Left renal cortex interstitium (tissue), 4 donors: Measurements from ENCODE around the gene CACNA1C. TPM values are rescaled to one million over a fixed set of nuclear protein-coding genes. Genes with fewer than 3 reads are reported as not detected.
"Not testable (repeated sequence)": the region's sequence is repeated elsewhere in the genome, so short reads cannot be mapped to it uniquely, and the experiment has no call there.

Source experiments
- DNase-seq, 4 donors: peaks; one replicate each; pipeline ENCODE4 v3.0.0-alpha.2; 2013; ENCODE audit warnings: low read depth in 4 of 4, low spot score in 2 of 4, missing footprints in 1 of 4
- polyA plus RNA-seq, 4 donors: library from polyadenylated mRNA; unstranded; fragments of 120-200 nt; gene quantifications; one replicate each; pipeline ENCODE4 v1.2.1, GENCODE V29; 2013; ENCODE audit not compliant: insufficient read length in 4 of 4

Gene CACNA1C
- polyA plus RNA-seq, 4 donors, result 6.4 to 13.1 (median 8.9) TPM

DNA sequence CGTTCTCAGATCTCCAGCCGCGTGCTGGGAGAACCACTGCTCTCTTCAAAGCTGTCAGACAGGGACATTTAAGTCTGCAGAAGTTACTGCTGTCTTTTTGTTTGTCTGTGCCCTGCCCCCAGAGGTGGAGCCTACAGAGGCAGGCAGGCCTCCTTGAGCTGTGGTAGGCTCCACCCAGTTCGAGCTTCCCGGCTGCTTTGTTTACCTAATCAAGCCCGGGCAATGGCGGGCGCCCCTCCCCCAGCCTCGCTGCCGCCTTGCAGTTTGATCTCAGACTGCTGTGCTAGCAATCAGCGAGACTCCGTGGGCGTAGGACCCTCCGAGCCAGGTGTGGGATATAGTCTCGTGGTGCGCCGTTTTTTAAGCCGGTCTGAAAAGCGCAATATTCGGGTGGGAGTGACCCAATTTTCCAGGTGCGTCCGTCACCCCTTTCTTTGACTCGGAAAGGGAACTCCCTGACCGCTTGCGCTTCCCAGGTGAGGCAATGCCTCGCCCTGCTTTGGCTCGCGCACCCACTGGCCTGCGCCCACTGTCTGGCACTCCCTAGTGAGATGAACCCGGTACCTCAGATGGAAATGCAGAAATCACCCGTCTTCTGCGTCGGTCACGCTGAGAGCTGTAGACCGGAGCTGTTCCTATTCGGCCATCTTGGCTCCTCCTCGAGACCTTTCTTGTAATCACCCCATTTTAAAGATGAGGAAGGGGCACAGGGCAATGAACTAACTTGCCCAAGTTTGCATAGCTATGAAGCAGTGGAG lies 83.1 kb downstream of the CACNA1C start:
- DNase-seq, result not testable (repeated sequence)

GRCh38 chr12:2136901-2137300 lies 84.1 kb downstream of the CACNA1C start:
- DNase-seq, result no peak

DNA sequence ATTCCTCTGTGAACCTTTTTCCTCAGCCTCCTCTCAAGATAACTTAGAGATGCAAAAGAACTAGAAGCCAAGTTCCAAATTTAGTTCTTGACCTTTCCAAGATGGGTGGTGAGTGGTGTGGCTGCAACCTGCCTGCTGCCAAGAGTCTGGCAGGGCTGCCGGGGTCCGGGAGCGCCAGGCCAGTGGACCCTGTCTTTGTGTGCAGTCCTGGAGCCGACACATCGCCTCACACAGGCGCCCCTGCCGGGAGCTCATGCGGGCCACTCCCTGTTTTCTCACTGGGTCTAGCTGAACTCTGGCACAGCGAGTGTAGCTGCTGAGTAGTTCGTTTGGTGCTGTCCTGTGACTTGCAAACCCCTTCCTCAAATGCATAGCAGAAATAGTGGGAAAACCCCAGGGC lies 84.9 kb downstream of the CACNA1C start:
- DNase-seq, result no peak

- no peak for DNase-seq
Measured at GRCh38 chr12:2138294-2138693, 85.5 kb downstream of the CACNA1C start.

GRCh38 chr12:2138871-2139308 lies 86.1 kb downstream of the CACNA1C start:
- no peak for DNase-seq

GRCh38 chr12:2139651-2140050 lies 86.9 kb downstream of the CACNA1C start:
- DNase-seq, result no peak

DNA sequence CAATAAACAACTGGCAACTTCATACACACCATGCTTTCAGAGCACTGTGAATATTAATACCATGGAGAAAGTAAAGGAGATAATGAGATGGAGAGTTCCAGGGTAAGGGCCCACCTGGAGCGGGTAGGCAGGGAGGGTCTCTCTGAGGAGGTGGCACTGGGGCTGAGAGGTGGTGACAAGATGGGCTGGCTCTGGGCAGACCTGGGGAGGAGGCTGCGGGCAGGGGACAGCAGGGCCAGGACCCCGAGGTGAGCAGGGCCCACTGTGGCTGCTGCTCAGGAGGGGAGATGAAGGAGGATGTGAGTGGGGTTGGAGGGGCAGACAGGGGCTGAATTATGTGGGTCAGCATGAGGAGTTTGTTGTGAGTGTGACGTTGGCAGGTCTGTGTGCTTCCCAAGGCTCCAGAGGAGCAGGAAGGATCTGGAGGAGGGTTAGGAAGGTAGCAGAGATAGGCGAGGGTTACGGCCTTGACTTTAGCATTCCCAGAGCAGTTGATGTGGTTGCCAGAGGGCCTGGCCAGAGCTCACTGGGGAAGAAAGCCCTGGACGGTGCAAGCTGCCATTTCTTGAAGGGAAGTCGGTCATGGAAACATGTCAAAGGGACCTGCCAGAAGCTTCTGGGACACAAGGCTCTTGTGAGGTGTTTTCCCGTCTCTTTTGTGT lies 88.2 kb downstream of the CACNA1C start:
- no peak for DNase-seq

DNA sequence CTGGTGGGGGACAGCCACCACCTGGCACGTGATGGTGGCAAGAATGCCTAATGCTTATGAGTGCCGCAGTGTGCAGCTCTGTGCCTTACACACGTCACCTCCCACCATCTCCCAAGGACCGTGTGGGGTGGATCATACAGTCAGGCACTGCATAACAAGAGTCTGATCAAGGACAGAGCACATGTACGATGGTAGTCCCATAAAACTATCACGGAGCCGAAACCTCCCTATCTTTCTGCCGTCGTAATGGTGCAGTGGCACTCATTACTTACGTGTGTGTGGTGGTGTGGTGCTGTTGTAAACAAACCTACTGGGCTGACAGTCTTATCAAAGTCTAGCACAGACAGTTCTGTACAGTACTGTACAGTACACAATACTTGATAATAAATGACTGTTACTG lies 89.3 kb downstream of the CACNA1C start:
- DNase-seq, result no peak

DNA sequence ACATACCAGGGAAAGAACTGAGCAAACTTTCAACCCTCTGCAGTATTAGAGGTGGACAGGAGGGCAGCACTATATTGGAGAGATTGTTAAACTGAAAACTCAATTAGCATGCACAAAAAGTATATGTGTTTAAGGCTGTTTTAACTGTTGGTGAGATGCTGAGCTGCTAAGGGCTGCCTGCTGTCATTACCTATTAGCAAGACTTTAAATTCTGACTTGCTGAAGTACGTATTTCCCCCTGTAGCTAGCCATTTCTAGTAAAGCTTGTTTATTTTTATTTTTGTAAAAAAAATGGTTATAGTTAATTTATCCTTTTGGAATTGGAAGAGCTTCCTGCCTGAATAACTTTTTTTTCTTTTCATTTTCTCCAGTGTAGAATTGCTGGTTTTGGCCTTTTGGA lies 92.2 kb downstream of the CACNA1C start:
- no peak for DNase-seq

DNA sequence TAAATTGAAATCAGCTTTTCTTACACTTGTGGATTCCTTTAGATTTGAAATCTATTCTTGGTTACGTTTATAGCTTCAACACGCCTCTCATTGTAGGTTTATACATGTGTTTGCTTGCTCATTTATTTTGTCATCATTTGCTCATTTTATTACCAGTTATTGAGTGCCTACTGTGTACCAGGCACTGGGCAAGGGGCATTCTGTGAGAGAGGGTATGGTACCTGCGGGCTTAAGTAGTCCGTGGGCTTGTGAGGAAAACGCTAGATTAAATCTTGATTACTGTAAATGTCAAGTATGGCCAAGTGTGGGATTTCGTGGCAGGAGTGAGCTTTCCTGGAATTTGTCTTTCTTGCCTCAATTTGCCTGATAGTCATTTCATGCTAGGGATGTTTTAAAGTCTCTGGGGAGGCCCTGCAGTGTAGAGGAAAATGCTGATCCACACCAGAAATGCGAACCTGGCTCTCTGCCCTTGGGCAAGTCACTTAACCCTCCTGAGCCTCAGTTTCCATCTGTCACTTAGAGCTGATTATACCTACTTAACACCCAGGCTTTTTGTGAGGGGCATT lies 92.7 kb downstream of the CACNA1C start:
- DNase-seq, result no peak

GRCh38 chr12:2147335-2147734 lies 94.5 kb downstream of the CACNA1C start:
- DNase-seq, result no peak

DNA sequence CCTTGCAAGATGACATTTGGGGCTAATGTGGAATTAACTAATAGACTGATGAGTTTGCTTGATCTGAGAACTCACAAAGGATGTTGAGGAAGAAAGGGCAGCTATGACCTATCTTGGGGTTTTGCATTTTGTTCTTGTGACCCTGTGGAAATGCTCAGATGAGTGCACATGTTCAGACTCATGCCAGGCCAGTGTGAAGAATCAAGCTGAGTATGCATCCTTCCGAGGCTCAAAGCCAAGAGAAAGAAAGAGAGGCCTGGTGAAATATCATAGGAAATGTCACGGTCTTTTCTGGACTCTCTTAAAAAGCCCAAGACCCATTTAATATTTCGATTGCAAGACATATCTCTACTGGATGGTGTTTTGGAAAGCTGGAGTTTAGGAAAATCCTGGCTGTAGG lies 96.3 kb downstream of the CACNA1C start:
- DNase-seq, result no peak

DNA sequence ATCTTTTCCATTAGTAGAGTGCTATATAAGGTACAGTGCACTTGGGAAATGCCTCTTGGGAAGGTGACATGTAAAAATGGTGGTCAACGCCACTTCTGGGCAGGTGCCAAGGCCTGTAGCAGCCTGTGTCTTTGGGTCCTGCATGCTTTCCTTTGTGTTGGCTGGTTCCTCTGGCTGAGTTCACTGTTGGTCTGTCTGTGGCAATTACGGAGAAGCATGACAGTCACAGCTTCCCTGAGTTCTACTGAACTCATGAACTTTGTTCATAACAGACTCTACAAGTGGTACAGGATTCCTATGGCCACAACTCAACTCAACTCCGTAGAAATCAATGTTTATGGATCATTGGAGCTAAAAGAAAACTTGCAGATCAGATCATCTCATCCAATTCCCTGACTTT lies 98.0 kb downstream of the CACNA1C start:
- no peak for DNase-seq

DNA sequence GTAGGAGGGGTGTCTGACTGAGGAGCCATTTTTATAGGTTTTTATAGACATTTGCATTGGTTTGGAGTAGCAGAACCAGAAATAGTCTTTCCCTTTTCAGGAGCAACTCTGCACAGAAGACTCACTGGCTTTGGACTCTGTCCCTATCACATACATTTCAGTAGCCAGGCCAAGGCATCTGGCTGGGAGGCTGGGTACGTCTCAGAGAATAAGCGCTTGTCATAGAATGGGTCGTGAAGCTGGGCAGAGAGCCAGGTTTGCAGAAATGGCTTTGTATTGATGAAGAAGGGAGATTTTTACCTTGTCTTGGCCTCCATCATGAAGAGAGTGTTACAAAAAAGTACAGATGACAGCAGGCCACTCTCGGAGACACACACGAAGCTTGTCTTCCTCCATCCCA lies 98.6 kb downstream of the CACNA1C start:
- no peak for DNase-seq

GRCh38 chr12:2152134-2152533 lies 99.3 kb downstream of the CACNA1C start:
- no peak for DNase-seq

DNA sequence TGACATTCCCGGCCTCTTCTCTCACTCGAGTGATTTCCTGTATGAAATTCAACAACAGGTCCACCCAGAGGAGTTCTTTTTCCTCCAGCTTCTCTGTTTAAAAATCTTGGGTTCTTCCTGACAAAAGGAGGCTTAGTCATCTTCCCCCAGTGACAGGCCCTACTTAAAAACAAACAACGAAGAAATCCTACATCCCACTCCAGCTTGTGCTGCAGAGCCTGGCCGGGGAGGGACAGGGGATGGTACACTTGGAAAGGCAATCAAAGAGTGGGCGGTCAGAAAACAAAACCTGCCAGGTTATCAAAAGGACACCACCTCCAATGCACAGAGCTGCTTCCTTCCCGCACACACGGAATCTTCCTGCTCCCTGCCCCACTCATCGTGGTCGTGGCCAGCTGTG lies 101.3 kb downstream of the CACNA1C start:
- DNase-seq, result no peak

DNA sequence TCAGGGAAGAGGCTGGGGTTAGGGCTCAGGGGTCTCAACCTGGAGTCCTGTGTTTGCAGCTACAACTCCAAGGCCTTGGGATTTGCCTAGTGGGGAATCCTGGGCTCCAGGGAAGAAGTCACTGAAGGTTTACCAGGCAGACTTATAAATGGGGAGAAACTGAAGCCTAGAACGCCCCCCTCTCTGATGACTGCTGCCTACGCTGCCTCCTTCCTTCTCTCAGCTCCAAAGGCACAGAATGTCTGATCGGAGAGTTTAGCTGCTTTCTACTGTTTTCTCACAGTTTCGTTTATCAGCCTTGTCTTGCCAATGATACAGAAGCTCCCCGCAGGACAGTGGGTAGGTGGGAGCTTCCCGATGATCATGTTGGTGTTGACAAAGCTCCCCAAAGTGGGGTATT lies 101.7 kb downstream of the CACNA1C start:
- no peak for DNase-seq

GRCh38 chr12:2156333-2156732 lies 103.5 kb downstream of the CACNA1C start:
- DNase-seq, result no peak

DNA sequence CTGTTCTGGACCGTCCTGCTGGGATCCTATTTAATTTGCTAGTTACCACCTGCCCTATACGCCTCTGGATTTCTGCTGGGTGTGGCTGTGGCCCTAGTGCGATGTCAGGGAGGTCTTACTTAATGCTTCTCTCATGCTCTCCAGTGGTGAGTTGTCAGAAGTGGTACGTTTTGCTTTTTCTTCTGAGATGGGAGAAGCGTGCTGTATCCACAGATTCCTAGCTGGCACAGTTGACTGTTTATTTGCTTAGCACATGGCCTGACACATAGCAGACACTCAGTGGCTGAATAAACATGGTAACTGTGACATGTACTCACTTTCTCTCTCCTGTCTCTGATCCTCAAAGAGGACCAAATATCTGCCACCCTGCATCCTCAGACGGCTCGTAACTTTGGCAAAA lies 107.3 kb downstream of the CACNA1C start:
- no peak for DNase-seq

- DNase-seq, result no peak
Measured at GRCh38 chr12:2161473-2161872, 108.7 kb downstream of the CACNA1C start.

DNA sequence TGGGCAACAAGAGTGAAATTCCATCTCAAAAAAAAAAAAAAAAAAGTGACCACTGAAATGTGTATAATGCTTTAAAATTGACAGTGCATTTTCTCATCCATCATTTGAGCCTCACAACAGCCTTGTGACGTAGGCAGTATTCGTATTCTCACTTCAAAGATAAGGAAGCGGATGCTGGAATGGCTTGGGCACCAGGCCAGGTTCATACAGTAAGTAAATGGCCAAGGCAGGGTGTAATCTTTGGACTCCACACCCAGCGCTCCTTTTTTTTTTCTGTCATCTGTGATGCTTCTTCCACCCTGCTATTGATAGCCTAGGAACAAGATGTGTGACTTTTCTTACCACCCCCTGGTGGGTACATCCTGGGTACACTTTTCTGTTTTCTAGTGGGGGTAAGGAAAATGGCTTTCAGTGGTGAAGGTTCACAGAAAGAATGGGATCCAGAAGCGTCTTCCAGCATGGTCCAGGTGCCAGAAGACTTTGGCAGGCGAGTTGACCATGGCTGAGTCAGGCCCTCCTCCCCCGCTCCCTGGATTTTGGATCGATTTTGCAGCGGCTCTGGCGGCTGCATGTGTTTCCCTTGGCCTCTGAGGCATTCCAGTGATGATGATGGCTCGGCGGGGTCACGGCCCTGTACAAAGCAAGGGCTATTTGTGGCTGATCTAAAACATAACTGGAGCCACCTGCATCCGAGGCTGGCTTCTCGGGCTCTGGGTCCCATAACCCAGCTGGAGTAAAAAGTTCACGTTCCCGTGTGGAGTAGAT lies 110.6 kb downstream of the CACNA1C start:
- DNase-seq, result no peak
